ENCODE results near the gene LRP11. TPM values are rescaled to one million over a fixed set of nuclear protein-coding genes. Genes with fewer than 3 reads are reported as not detected.
A peak's percentile ranks its signal among the peaks of the same experiment; 100 is the strongest.

LRP11 gene
- total and polyA plus RNA-seq, 10 of the 15 experiments (the other 5 are each of a cell fraction or from before 2014, with no cell fraction given): under 0.01 to 0.23 (median 0.03) TPM; not detected in 6

GRCh38 chr6:149898966-149899365 is 34.8 kb upstream of the LRP11 start (continued):
- TF ChIP-seq YBX1 (IDR thresholded peaks at IDR 0.05): no peak

DNA sequence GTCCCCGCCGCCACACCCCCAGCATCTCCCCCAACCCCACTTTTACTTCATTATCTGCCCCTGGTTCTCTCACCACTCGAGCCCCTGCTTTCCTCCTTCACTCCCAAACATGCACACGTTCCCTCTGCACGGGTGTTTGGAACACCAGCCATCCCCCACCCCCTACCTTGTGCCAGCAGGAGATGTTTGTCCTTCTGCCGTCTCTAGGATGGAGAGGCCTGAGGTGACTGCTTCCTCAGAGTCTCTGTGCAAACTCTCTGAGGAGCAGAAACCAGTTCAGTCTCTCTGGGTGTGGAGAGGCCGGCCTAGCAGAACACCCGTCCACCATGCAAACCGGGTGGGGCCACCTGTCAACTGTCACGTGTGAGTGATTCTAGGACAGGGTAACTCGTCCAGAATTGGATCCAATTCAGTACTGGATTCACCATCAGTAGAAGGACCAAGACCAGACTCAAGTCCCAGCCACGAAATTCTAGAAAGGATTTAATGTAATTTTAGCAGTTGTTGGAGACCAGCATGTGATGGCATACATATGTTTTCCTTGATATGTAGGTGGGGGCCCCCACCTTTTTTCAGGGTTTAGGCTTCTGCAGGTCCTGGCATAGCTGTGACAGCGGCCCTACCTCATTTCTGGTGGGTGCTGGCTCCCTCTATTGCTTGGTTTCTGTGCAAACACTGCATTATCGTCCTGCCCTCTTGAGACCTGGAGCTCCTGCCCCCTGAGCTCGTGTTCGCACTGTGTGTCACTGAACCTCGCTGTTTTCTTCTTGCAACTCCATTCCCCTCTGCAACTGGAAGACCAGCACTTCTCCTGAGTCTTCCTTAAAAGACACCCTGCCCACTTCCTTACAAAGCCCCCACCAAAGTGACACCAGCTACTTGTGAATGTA is 33.9 kb upstream of the LRP11 start, which contains the start of gene RAET1E:
Gene RAET1E (minus strand): TSS at position 259 of the 890 bp plus-strand sequence. CDS start 7,212 bp downstream, outside the sequence.
- POLR2A ChIA-PET: no interaction called here

More for the DNA sequence above, 33.9 kb upstream of the LRP11 start, which contains the start of gene RAET1E:
- DNase-seq (ENCODE audit: low read depth, low spot score) (no peak), ATAC-seq (0 out of 3 replicates have a peak, but pooled peaks have one; percentile 34), FAIRE-seq (no peak)
- H4K20me1 ChIP-seq (ENCODE audit: control insufficient read depth, insufficient read depth): no peaks in the 10 kb centered on the region
- in situ Hi-C loops (cut with MboI): no loop called here
- H2AFZ ChIP-seq (ENCODE audit: control insufficient read depth, low read depth, low read length): no peak within 1 kb of the TSS
- no peaks in the 10 kb centered on the region for H3K36me3 ChIP-seq (ENCODE audit: control insufficient read depth in 2 of 2, insufficient read depth in 2 of 2, low read length in 1 of 2)
- H3K27me3 ChIP-seq (replicated peaks in 1 of 2; ENCODE audit: control insufficient read depth in 2 of 2, insufficient read depth in 2 of 2, low read length in 1 of 2): peaks cover 0 to 5% of the 10 kb centered on the region in 2 experiments; a peak in 2 of 4 replicates
- H3K9me3 ChIP-seq (replicated peaks; ENCODE audit: control insufficient read depth, insufficient read depth, low read length): no peaks in the 10 kb centered on the region
- no peak within 1 kb of the TSS for H3K4me2 ChIP-seq (ENCODE audit: control insufficient read depth, insufficient read depth)
- CTCF ChIA-PET: no interaction called here
- BruUV-seq (replicated peaks): no TSS peak
- RAD21 ChIA-PET (ENCODE audit: unreplicated experiment): no interaction called here
- no peak within 1 kb of the TSS for H3K27ac ChIP-seq (ENCODE audit: control insufficient read depth, insufficient read depth)
- H3K4me3 ChIP-seq: no peak within 1 kb of the TSS
- no peaks in the 10 kb centered on the region for H3K79me2 ChIP-seq (ENCODE audit: control insufficient read depth, insufficient read depth, low read length)
- intact Hi-C loops (cut with micrococcal nuclease; ENCODE audit: unreplicated experiment): no loop called here
- H3K4me1 ChIP-seq (ENCODE audit: control insufficient read depth, insufficient read depth, low read length): no peaks in the 10 kb centered on the region
- WGBS (ENCODE audit: insufficient coverage, insufficient replicate concordance, low lambda C conversion rate, missing lambda C conversion rate): 44% methylated on average over 16 of the region's 17 CpGs
- no peak within 1 kb of the TSS for H3K9ac ChIP-seq (ENCODE audit: control insufficient read depth, insufficient read depth, low read length)
- SMC1A ChIA-PET (ENCODE audit: uncharacterized antibody, unreplicated experiment): no interaction called here
- TF ChIP-seq POU2F2 (IDR thresholded peaks at IDR 0.05; ENCODE audit: borderline replicate concordance, low read depth, low read length) (no peak), NBN (IDR thresholded peaks at IDR 0.05) (no peak), ETV6 (conservative IDR thresholded peaks at IDR 0.05 in 1 of 2, IDR thresholded peaks at IDR 0.05 in 1 of 2; ENCODE audit: borderline replicate concordance in 1 of 2, low read depth in 1 of 2) (no peak), HCFC1 (IDR thresholded peaks at IDR 0.05; ENCODE audit: low read length) (no peak)
- TF ChIP-seq, protein P1, sequence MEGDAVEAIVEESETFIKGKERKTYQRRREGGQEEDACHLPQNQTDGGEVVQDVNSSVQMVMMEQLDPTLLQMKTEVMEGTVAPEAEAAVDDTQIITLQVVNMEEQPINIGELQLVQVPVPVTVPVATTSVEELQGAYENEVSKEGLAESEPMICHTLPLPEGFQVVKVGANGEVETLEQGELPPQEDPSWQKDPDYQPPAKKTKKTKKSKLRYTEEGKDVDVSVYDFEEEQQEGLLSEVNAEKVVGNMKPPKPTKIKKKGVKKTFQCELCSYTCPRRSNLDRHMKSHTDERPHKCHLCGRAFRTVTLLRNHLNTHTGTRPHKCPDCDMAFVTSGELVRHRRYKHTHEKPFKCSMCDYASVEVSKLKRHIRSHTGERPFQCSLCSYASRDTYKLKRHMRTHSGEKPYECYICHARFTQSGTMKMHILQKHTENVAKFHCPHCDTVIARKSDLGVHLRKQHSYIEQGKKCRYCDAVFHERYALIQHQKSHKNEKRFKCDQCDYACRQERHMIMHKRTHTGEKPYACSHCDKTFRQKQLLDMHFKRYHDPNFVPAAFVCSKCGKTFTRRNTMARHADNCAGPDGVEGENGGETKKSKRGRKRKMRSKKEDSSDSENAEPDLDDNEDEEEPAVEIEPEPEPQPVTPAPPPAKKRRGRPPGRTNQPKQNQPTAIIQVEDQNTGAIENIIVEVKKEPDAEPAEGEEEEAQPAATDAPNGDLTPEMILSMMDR (IDR thresholded peaks at IDR 0.05 in 2 of 3, conservative IDR thresholded peaks at IDR 0.05 in 1 of 3; ENCODE audit: control insufficient read depth in 2 of 3, extremely low read depth in 1 of 3, insufficient read depth in 1 of 3, low read depth in 3 of 3, low read length in 3 of 3): 0 out of 6 replicates have a peak, but pooled peaks of 1 of the 3 experiments have one; percentile 2
